Measurements from ENCODE around the gene FGFR1OP2.

The FGFR1OP2 gene

DNA sequence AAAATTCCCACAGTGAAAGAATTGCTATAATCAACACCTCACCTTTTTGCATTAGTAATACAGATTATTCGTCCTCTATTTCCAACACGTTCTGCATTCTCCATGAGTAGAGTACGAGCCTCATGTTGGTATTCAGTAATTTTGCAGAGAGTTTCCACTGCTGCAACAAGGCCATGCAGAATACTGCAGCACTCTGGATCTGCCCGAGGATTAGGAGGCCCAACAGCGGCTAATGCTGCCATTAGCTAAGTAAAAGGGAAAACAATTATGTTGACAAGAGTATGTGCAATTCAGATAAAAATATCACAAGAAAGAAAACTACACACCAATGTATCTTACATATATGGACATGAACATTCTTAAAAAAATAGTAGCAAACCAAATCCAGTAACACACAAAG is 9.6 kb upstream of the FGFR1OP2 start:
- Histone ChIP-seq H3K9ac (ENCODE audit: low read depth, low read length) (no peak overlapping the region), H3K27me3 (ENCODE audit: control insufficient read depth, insufficient read depth, low read length) (no peaks in the 10 kb centered on the region), H3K4me3 (ENCODE audit: low read depth, low read length) (no peak overlapping the region), H3K4me1 (ENCODE audit: control insufficient read depth, insufficient read depth, low read length) (no peaks in the 10 kb centered on the region), H3K36me3 (ENCODE audit: control insufficient read depth, insufficient read depth, low read length) (peaks cover 5% of the 10 kb centered on the region), H3K9me3 (ENCODE audit: control insufficient read depth, insufficient read depth, low read length) (no peaks in the 10 kb centered on the region)

- Histone ChIP-seq H3K9me3 (ENCODE audit: control insufficient read depth, insufficient read depth, low read length) (no peaks in the 10 kb centered on the region), H3K36me3 (ENCODE audit: control insufficient read depth, insufficient read depth, low read length) (peaks cover 5% of the 10 kb centered on the region), H3K9ac (ENCODE audit: low read depth, low read length) (no peak overlapping the region), H3K4me3 (ENCODE audit: low read depth, low read length) (no peak overlapping the region), H3K27me3 (ENCODE audit: control insufficient read depth, insufficient read depth, low read length) (no peaks in the 10 kb centered on the region), H3K4me1 (ENCODE audit: control insufficient read depth, insufficient read depth, low read length) (no peaks in the 10 kb centered on the region)
Observed at GRCh38 chr12:26929590-26929989, 8.7 kb upstream of the FGFR1OP2 start.

DNA sequence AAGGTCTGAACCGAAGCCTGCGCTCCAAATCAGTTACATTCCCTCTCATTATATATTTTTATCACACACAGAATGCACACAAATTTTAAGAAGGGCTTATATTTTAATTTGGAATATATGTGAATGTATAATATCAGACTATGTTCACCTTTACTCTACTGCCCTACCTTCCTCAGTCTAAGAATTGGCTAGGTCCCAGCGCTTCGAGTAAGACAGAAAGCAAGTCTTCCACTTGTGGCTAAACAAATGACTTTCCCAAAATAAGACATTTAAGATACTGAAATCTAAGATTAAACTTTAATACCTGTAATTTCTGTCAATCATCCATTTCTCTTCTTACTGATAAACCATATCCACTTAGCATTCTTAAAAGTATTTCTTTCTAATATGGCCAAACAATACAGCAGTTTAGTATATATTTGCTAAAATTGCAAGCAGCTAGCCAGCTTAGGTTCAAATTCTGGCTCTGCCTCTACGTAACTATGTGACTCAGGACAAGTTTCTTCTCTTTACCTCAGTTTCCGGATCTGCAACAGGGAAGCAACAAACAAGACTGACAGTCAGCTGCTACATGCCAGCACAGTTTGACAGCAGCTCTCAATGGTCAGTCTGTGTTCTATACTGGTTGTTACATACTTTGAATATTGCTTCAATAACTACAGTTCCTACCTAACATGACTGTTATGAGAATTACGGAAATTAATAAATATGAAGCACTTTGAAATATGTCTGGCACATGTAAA is 2.5 kb upstream of the FGFR1OP2 start:
- no peaks in the 10 kb centered on the region for H3K27me3 ChIP-seq (ENCODE audit: control insufficient read depth, insufficient read depth, low read length)
- no peak overlapping the region for H3K9ac ChIP-seq (ENCODE audit: low read depth, low read length)
- H3K4me1 ChIP-seq (ENCODE audit: control insufficient read depth, insufficient read depth, low read length), result peaks cover 6% of the 10 kb centered on the region
- H3K4me3 ChIP-seq (ENCODE audit: low read depth, low read length), result no peak overlapping the region
- H3K9me3 ChIP-seq (ENCODE audit: control insufficient read depth, insufficient read depth, low read length), result no peaks in the 10 kb centered on the region
- no peaks in the 10 kb centered on the region for H3K36me3 ChIP-seq (ENCODE audit: control insufficient read depth, insufficient read depth, low read length)

GRCh38 chr12:26936559-26937442 is 1.5 kb upstream of the FGFR1OP2 start:
- peaks cover 6% of the 10 kb centered on the region for H3K4me1 ChIP-seq (ENCODE audit: control insufficient read depth, insufficient read depth, low read length)
- no peaks in the 10 kb centered on the region for H3K27me3 ChIP-seq (ENCODE audit: control insufficient read depth, insufficient read depth, low read length)
- peak overlapping the region; percentile 95 for H3K4me3 ChIP-seq (ENCODE audit: low read depth, low read length)
- no peaks in the 10 kb centered on the region for H3K36me3 ChIP-seq (ENCODE audit: control insufficient read depth, insufficient read depth, low read length)
- no peaks in the 10 kb centered on the region for H3K9me3 ChIP-seq (ENCODE audit: control insufficient read depth, insufficient read depth, low read length)
- peak overlapping the region; percentile 70 for H3K9ac ChIP-seq (ENCODE audit: low read depth, low read length)

- H3K36me3 ChIP-seq (ENCODE audit: control insufficient read depth, insufficient read depth, low read length), result no peaks in the 10 kb centered on the region
- H3K4me1 ChIP-seq (ENCODE audit: control insufficient read depth, insufficient read depth, low read length), result peaks cover 6% of the 10 kb centered on the region
- peak overlapping the region; percentile 95 for H3K4me3 ChIP-seq (ENCODE audit: low read depth, low read length)
- no peaks in the 10 kb centered on the region for H3K27me3 ChIP-seq (ENCODE audit: control insufficient read depth, insufficient read depth, low read length)
- H3K9ac ChIP-seq (ENCODE audit: low read depth, low read length), result peak overlapping the region; percentile 70
- H3K9me3 ChIP-seq (ENCODE audit: control insufficient read depth, insufficient read depth, low read length), result no peaks in the 10 kb centered on the region
Observed at GRCh38 chr12:26937443-26937862, 817 bp upstream of the FGFR1OP2 start.

GRCh38 chr12:26938701-26939062 is 412 bp downstream of the FGFR1OP2 start:
- Histone ChIP-seq H3K4me1 (ENCODE audit: control insufficient read depth, insufficient read depth, low read length) (peaks cover 6% of the 10 kb centered on the region), H3K27me3 (ENCODE audit: control insufficient read depth, insufficient read depth, low read length) (no peaks in the 10 kb centered on the region), H3K9me3 (ENCODE audit: control insufficient read depth, insufficient read depth, low read length) (no peaks in the 10 kb centered on the region), H3K9ac (ENCODE audit: low read depth, low read length) (peak overlapping the region; percentile 70), H3K36me3 (ENCODE audit: control insufficient read depth, insufficient read depth, low read length) (no peaks in the 10 kb centered on the region), H3K4me3 (ENCODE audit: low read depth, low read length) (peak overlapping the region; percentile 95)

DNA sequence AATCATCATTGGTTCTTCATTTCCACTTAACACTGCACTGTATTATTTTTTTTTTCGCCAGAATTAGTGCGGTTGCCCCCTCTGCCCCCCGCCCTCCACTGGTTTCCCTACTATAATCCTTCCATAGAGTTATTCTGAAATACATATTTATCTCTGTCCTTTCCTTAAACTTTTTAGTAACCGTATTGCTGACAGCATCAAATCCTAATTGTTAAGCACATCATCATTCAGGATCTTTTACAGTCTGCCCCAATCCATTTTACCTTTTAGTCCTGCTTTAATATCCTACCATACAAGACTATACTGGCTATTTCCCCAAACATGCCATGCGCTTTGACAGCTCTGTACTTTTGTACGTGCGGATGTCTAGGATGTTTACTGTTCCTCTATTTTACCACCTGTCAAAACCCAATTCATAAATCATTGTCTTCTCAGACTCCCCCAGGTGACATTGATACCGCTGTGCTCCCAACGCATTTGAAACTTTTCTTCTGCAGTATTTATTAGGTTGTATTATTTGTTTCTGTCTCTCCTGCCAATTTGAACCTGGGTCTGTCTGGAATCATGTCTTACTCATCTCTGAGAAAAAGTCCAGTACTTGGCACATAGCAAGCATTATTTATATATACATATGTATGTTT is 1.0 kb downstream of the FGFR1OP2 start:
- Histone ChIP-seq H3K9me3 (ENCODE audit: control insufficient read depth, insufficient read depth, low read length) (no peaks in the 10 kb centered on the region), H3K9ac (ENCODE audit: low read depth, low read length) (peak overlapping the region; percentile 70), H3K4me1 (ENCODE audit: control insufficient read depth, insufficient read depth, low read length) (peaks cover 6% of the 10 kb centered on the region), H3K4me3 (ENCODE audit: low read depth, low read length) (peak overlapping the region; percentile 95), H3K27me3 (ENCODE audit: control insufficient read depth, insufficient read depth, low read length) (no peaks in the 10 kb centered on the region), H3K36me3 (ENCODE audit: control insufficient read depth, insufficient read depth, low read length) (no peaks in the 10 kb centered on the region)

DNA sequence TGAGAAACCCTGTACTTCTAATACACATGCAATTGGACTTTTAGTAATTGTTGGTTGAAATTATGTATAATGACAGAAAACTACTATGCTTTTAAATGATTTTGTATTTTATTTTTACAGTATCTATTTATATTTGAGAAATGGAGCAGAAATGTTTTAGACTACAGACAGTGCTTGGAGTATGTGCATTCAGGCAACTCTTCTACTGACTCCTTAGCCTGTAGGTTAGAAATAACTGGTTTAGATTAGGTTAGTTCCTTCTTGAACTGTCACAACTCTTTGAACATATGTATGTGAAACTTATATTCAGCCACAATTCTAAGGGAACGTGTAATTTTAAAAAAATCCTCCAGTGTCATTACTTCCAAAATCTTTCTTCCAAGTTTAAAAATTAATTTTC is 1.7 kb downstream of the FGFR1OP2 start:
- no peaks in the 10 kb centered on the region for H3K36me3 ChIP-seq (ENCODE audit: control insufficient read depth, insufficient read depth, low read length)
- H3K9me3 ChIP-seq (ENCODE audit: control insufficient read depth, insufficient read depth, low read length), result no peaks in the 10 kb centered on the region
- H3K4me3 ChIP-seq (ENCODE audit: low read depth, low read length), result peak overlapping the region; percentile 95
- no peaks in the 10 kb centered on the region for H3K27me3 ChIP-seq (ENCODE audit: control insufficient read depth, insufficient read depth, low read length)
- no peak overlapping the region for H3K9ac ChIP-seq (ENCODE audit: low read depth, low read length)
- peaks cover 6% of the 10 kb centered on the region for H3K4me1 ChIP-seq (ENCODE audit: control insufficient read depth, insufficient read depth, low read length)

DNA sequence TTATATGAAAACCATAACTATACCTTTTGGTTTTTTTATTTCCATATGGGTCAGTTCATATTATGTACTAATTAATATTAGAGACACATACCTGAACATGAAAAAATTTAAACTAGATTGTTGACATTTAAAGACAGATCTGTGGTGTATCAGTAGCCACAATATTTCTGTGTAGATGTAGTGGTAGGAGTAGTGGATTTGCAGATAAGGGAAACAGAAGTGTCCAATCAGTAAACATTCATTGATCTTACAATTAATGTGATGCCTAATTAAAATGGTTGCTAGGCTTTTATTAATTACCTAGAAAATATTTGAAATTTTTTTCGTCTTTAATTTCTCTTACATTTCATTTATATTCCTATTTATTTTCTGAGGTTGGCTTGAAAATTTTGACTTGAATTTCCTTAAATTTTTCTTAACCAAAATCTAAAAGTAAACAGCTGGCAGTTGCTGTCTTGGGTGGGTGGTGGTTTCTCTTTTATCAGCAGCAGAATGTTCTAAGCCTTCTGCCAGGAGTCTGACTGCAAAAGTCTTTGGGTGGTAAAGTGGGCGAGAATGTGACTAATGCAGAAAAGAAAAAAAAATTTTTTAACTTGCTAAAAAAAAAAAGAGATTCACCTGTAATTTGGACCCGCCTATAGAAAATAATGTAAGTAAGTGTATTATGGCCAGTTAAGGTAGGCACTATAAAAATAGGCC is 2.4 kb downstream of the FGFR1OP2 start:
- no peak overlapping the region for H3K4me3 ChIP-seq (ENCODE audit: low read depth, low read length)
- no peaks in the 10 kb centered on the region for H3K27me3 ChIP-seq (ENCODE audit: control insufficient read depth, insufficient read depth, low read length)
- no peaks in the 10 kb centered on the region for H3K36me3 ChIP-seq (ENCODE audit: control insufficient read depth, insufficient read depth, low read length)
- H3K4me1 ChIP-seq (ENCODE audit: control insufficient read depth, insufficient read depth, low read length), result peaks cover 6% of the 10 kb centered on the region
- H3K9ac ChIP-seq (ENCODE audit: low read depth, low read length), result no peak overlapping the region
- no peaks in the 10 kb centered on the region for H3K9me3 ChIP-seq (ENCODE audit: control insufficient read depth, insufficient read depth, low read length)

- Histone ChIP-seq H3K9me3 (ENCODE audit: control insufficient read depth, insufficient read depth, low read length) (no peaks in the 10 kb centered on the region), H3K9ac (ENCODE audit: low read depth, low read length) (no peak overlapping the region), H3K36me3 (ENCODE audit: control insufficient read depth, insufficient read depth, low read length) (no peaks in the 10 kb centered on the region), H3K4me3 (ENCODE audit: low read depth, low read length) (no peak overlapping the region), H3K4me1 (ENCODE audit: control insufficient read depth, insufficient read depth, low read length) (peaks cover 6% of the 10 kb centered on the region), H3K27me3 (ENCODE audit: control insufficient read depth, insufficient read depth, low read length) (no peaks in the 10 kb centered on the region)
Observed at GRCh38 chr12:26941215-26941594, 2.9 kb downstream of the FGFR1OP2 start.

DNA sequence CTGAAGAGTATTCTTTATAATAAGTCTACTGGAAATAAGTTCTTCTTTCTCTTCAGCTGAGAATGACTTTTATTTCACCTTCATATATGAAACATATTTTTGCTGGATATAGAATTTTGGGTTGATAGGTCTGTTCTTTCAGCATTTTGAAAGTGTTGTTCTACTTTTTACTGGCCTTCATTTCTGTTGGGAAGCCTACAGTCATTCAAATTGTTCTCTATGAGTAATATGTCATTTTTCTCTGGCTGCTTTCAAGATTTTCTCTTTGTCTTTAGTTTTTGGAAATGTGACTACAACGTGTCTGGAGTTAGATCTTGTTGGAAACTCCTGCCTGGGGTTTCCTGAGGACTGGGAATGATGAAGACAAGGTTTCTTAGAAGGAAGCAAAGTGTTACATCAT is 10.0 kb downstream of the FGFR1OP2 start:
- no peaks in the 10 kb centered on the region for H3K36me3 ChIP-seq (ENCODE audit: control insufficient read depth, insufficient read depth, low read length)
- H3K9ac ChIP-seq (ENCODE audit: low read depth, low read length), result no peak overlapping the region
- no peaks in the 10 kb centered on the region for H3K4me1 ChIP-seq (ENCODE audit: control insufficient read depth, insufficient read depth, low read length)
- H3K4me3 ChIP-seq (ENCODE audit: low read depth, low read length), result no peak overlapping the region
- peaks cover 2% of the 10 kb centered on the region for H3K9me3 ChIP-seq (ENCODE audit: control insufficient read depth, insufficient read depth, low read length)
- no peaks in the 10 kb centered on the region for H3K27me3 ChIP-seq (ENCODE audit: control insufficient read depth, insufficient read depth, low read length)
